Measurements from ENCODE around the gene GPC3.

- no peak for TF ChIP-seq CTCF (conservative IDR thresholded peaks at IDR 0.05 in 1 of 2, IDR thresholded peaks at IDR 0.05 in 1 of 2; ENCODE audit: extremely low read depth in 1 of 2, insufficient read depth in 1 of 2, low read depth in 1 of 2, low read length in 2 of 2)
- TF ChIP-seq EZH2 (IDR thresholded peaks at IDR 0.05; ENCODE audit: borderline replicate concordance, low read length): no peak
Measured at GRCh38 chrX:133818019-133818418, 167.4 kb downstream of the GPC3 start.
